Peyer's patch (tissue), 4 donors: ENCODE results near the gene PRICKLE3.

ENCODE experiments used
- POLR2A ChIP-seq, 2 donors: fragments of 450-650 bp; IDR thresholded peaks; one replicate each; pipeline ENCODE4 v1.5.1; 2017; ENCODE audit warnings: antibody characterized with exemption in 2 of 2, mild to moderate bottlenecking in 2 of 2, moderate library complexity in 2 of 2
- TF ChIP-seq, protein P1 (sequence below), 6 experiments: fragments of 450-650 bp in 4 of 6; fragments of 200-600 bp in 2 of 6; sonication (generic) in 1 of 6; IDR thresholded peaks; one replicate each; pipeline ENCODE4 v1.5.1; 2017 to 2019; ENCODE audit warnings: antibody characterized with exemption in 6 of 6, mild to moderate bottlenecking in 3 of 6, moderate library complexity in 1 of 6

GRCh38 chrX:49179358-49179757 lies 6.8 kb downstream of the PRICKLE3 start:
- TF ChIP-seq, protein P1, sequence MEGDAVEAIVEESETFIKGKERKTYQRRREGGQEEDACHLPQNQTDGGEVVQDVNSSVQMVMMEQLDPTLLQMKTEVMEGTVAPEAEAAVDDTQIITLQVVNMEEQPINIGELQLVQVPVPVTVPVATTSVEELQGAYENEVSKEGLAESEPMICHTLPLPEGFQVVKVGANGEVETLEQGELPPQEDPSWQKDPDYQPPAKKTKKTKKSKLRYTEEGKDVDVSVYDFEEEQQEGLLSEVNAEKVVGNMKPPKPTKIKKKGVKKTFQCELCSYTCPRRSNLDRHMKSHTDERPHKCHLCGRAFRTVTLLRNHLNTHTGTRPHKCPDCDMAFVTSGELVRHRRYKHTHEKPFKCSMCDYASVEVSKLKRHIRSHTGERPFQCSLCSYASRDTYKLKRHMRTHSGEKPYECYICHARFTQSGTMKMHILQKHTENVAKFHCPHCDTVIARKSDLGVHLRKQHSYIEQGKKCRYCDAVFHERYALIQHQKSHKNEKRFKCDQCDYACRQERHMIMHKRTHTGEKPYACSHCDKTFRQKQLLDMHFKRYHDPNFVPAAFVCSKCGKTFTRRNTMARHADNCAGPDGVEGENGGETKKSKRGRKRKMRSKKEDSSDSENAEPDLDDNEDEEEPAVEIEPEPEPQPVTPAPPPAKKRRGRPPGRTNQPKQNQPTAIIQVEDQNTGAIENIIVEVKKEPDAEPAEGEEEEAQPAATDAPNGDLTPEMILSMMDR (IDR thresholded peaks at IDR 0.05) = no peak
- TF ChIP-seq POLR2A (IDR thresholded peaks at IDR 0.05) = no peak
